ENCODE measurements around the gene MAP2K1. TPM values are rescaled to one million over a fixed set of nuclear protein-coding genes. Genes with fewer than 3 reads are reported as not detected.
"Not testable (repeated sequence)": the region's sequence is repeated elsewhere in the genome, so short reads cannot be mapped to it uniquely, and the experiment has no call there.

MAP2K1 gene
- total RNA-seq, 2 experiments from 2014 or later, result 33.8 to 34.7 TPM

DNA sequence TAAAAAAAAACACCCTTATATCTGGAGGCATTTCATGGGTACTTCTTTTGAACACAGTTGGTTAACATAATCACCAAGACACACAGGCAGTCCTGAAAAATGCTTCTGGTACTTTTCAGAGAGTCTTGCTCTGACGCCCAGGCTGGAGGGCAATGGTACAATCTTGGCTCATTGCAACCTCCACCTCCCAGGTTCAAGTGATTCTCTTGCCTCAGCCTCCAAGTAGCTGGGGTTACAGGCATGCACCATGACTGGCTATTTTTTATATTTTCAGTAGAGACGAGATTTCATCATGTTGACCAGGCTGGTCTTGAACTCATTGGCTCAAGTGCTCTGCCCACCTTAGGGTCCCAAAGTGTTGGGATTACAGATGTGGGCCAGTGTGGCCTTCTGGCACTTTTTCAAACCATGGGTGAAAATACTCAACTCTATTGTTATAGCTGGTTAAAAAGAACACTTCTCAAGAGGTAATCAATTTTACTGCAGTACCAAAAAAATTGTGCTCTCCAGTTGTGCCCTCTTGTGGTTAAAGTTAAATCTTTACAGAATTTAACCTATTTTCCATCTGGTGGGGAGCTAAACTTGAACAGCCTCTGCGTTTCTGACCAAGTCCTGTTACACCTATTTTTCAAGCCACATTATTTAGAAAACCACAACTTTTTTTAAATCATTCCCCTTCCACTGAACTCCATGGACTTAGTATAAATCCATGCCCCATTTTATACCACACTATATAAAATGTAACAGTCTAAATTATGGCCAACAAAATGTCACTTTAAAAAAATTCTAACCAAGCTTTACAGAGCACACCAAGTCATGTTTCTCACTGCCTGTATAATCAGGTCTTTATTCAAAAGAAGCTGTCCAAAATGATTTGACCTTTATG lies 112.0 kb downstream of the MAP2K1 start:
- H3K27ac Mint-ChIP-seq, result peak overlapping the region; percentile 99
- Histone ChIP-seq H3K4me1 (ENCODE audit: insufficient read depth, low read length) (peaks cover 43% of the 10 kb centered on the region), H3K27ac (ENCODE audit: low read depth in 1 of 2, low read length in 2 of 2) (peak overlapping the region; percentile 8 to 93), H3K36me3 (ENCODE audit: insufficient read depth, low read length) (peaks cover 82% of the 10 kb centered on the region), H3K9me3 (ENCODE audit: control insufficient read depth in 1 of 2, insufficient read depth in 1 of 2, low read length in 2 of 2) (no peaks in the 10 kb centered on the region), H3K4me3 (ENCODE audit: low read length) (no peak overlapping the region), H3K27me3 (ENCODE audit: control insufficient read depth in 1 of 2, insufficient read depth in 2 of 2, low read length in 2 of 2) (no peaks in the 10 kb centered on the region)
- H3K36me3 Mint-ChIP-seq (ENCODE audit: low read depth), result peaks cover 83% of the 10 kb centered on the region
- POLR2A ChIA-PET, result interaction anchor here (0.7 to 4.6 kb wide), 16 partner anchors 11 to 1194 kb away, joined by 3 to 94 read pairs (median 4); partner anchors contain the start of genes INTS14, MAP2K1, RAB11A and RNU5B-1
- no peaks in the 10 kb centered on the region for H3K27me3 Mint-ChIP-seq
- ATAC-seq (ENCODE audit: poor library complexity), result no peak
- peaks cover 75% of the 10 kb centered on the region for H3K4me1 Mint-ChIP-seq (ENCODE audit: low read depth)
- CTCF ChIA-PET, result interaction anchor here (0.6 to 4.4 kb wide), 22 partner anchors 9 to 968 kb away, joined by 3 to 107 read pairs (median 6); partner anchors contain the start of genes DIS3L, HACD3, INTS14 and MAP2K1
- TF ChIP-seq, protein P1, sequence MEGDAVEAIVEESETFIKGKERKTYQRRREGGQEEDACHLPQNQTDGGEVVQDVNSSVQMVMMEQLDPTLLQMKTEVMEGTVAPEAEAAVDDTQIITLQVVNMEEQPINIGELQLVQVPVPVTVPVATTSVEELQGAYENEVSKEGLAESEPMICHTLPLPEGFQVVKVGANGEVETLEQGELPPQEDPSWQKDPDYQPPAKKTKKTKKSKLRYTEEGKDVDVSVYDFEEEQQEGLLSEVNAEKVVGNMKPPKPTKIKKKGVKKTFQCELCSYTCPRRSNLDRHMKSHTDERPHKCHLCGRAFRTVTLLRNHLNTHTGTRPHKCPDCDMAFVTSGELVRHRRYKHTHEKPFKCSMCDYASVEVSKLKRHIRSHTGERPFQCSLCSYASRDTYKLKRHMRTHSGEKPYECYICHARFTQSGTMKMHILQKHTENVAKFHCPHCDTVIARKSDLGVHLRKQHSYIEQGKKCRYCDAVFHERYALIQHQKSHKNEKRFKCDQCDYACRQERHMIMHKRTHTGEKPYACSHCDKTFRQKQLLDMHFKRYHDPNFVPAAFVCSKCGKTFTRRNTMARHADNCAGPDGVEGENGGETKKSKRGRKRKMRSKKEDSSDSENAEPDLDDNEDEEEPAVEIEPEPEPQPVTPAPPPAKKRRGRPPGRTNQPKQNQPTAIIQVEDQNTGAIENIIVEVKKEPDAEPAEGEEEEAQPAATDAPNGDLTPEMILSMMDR (IDR thresholded peaks at IDR 0.05), result peak; percentile 41
- intact Hi-C loops (cut with DNase I, micrococcal nuclease), result loop anchor here (1.0 to 5.0 kb wide), 3 partner anchors 142 to 251 kb away; partner anchors contain the start of genes MEGF11 (in 1 of the 2) and TIPIN (in 1 of the 2)
- peak in 3 of 14 experiments; percentile 65 to 69 (median 68) for DNase-seq
- no peaks in the 10 kb centered on the region for H3K9me3 Mint-ChIP-seq
- peak overlapping the region; percentile 99 for H3K4me3 Mint-ChIP-seq

DNA sequence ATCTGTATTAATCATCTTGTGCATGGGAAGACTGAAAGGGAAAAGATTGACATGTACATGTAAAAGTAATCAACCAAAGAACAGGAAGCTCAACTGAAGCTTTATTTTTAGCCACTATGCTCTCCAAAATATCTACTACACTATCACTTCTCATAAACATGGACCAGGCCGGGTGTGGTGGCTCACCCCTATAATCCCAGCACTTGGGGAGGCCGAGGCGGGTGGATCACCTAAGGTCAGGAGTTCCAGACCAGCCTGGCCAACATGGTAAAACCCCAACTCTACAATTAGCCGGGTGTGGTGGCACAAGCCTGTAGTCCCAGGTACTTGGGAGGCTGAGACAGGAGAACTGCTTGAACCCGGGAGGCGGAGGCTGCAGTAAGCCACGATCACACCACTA lies 113.6 kb downstream of the MAP2K1 start:
- H3K27ac Mint-ChIP-seq, result peak overlapping the region; percentile 99
- ATAC-seq (ENCODE audit: poor library complexity); H3K27me3 Mint-ChIP-seq; H3K27me3 ChIP-seq (ENCODE audit: control insufficient read depth in 1 of 2, insufficient read depth in 2 of 2, low read length in 2 of 2); H3K9me3 Mint-ChIP-seq; H3K4me3 ChIP-seq (ENCODE audit: low read length); H3K27ac ChIP-seq (ENCODE audit: low read depth in 1 of 2, low read length in 2 of 2); DNase-seq; H3K9me3 ChIP-seq (ENCODE audit: control insufficient read depth in 1 of 2, insufficient read depth in 1 of 2, low read length in 2 of 2): not testable (repeated sequence)
- CTCF ChIA-PET, result interaction anchor here (0.5 to 4.4 kb wide), 2 partner anchors 9 to 113 kb away, joined by 3 to 107 read pairs; partner anchors contain the start of gene MAP2K1
- H3K4me3 Mint-ChIP-seq, result peak overlapping the region; percentile 66
- peaks cover 79% of the 10 kb centered on the region for H3K4me1 Mint-ChIP-seq (ENCODE audit: low read depth)
- intact Hi-C loops (cut with DNase I, micrococcal nuclease), result loop anchor here in 1 of 2 experiments (5.0 to 10.0 kb wide), 5 partner anchors 204 to 1727 kb away; partner anchors contain the start of genes CLN6 and SMAD6
- H3K36me3 ChIP-seq (ENCODE audit: insufficient read depth, low read length), result peaks cover 65% of the 10 kb centered on the region
- POLR2A ChIA-PET, result interaction anchor here (4.6 kb wide), 1 partner anchor 113 kb away, joined by 94 read pairs; the partner anchor contains the start of gene MAP2K1
- peaks cover 47% of the 10 kb centered on the region for H3K4me1 ChIP-seq (ENCODE audit: insufficient read depth, low read length)
- peaks cover 87% of the 10 kb centered on the region for H3K36me3 Mint-ChIP-seq (ENCODE audit: low read depth)

DNA sequence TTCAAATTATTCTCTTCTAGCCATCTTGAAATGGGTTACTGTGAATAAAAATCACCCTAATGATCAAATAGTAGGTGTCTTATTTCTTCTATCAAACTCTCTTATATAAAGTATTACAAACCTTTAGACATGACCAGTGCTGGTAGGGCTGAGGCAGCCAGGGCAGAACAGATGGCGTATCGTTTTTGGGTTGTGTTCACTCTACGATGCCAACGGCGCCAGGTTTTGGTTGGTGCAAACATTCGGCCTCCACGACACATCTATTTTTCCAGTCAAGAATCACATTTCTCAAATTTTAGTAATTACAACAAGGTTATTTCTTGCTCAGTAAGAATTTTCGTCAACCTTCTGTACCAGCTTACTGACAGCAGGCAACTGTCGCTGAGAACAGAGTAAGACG lies 115.8 kb downstream of the MAP2K1 start:
- H3K36me3 ChIP-seq (ENCODE audit: insufficient read depth, low read length), result peaks cover 58% of the 10 kb centered on the region
- Mint-ChIP-seq H3K27me3 (no peaks in the 10 kb centered on the region), H3K36me3 (ENCODE audit: low read depth) (peaks cover 79% of the 10 kb centered on the region), H3K9me3 (no peaks in the 10 kb centered on the region), H3K4me3 (peak overlapping the region; percentile 100), H3K27ac (peak overlapping the region; percentile 93), H3K4me1 (ENCODE audit: low read depth) (peaks cover 69% of the 10 kb centered on the region)
- no peaks in the 10 kb centered on the region for H3K27me3 ChIP-seq (ENCODE audit: control insufficient read depth in 1 of 2, insufficient read depth in 2 of 2, low read length in 2 of 2)
- H3K9me3 ChIP-seq (ENCODE audit: control insufficient read depth in 1 of 2, insufficient read depth in 1 of 2, low read length in 2 of 2), result no peaks in the 10 kb centered on the region
- CTCF ChIA-PET, result interaction anchor here (2.0 kb wide), 1 partner anchor 116 kb away, joined by 7 read pairs; no protein-coding TSS in a partner anchor
- TF ChIP-seq, protein P1 (IDR thresholded peaks at IDR 0.05), result no peak
- POLR2A ChIA-PET, result no interaction called here
- no peak for ATAC-seq (ENCODE audit: poor library complexity)
- peak overlapping the region in 1 of 2 donors; percentile 23 for H3K27ac ChIP-seq (ENCODE audit: low read depth in 1 of 2, low read length in 2 of 2)
- peaks cover 35% of the 10 kb centered on the region for H3K4me1 ChIP-seq (ENCODE audit: insufficient read depth, low read length)
- H3K4me3 ChIP-seq (ENCODE audit: low read length), result peak overlapping the region; percentile 95
- DNase-seq, result no peak
- intact Hi-C loops (cut with DNase I, micrococcal nuclease), result loop anchor here in 1 of 2 experiments (5.0 to 10.0 kb wide), 5 partner anchors 202 to 1725 kb away; partner anchors contain the start of genes CLN6 and SMAD6

DNA sequence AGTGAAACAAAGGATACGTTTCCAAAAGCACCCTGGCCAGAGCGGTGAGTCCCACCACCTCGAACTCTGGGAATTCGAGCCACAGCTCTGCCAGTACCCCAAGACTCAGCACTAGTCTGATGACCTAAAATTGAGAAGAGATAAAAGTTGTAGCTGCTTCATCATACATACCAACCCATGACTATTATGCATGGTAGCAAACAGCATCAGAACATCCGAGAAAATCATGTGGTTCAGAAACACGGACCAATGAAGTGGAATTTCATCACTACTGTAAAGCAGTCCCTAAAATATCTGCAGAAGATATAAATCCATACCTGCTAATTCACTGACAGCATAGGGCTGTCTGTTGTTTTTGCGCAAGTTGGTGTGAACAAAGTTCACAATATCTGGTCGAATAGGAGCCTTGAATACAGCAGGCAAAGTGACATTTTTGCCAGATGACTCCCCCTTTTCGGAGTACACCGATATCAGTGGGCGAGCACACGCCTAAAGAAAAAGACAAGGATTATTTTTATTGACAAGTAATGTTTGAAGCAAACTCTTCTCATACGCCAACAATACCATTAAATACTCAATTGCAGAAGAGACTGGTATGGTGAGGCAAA lies 116.4 kb downstream of the MAP2K1 start:
- peaks cover 73% of the 10 kb centered on the region for H3K36me3 Mint-ChIP-seq (ENCODE audit: low read depth)
- intact Hi-C loops (cut with DNase I, micrococcal nuclease), result loop anchor here in 1 of 2 experiments (5.0 to 10.0 kb wide), 5 partner anchors 202 to 1724 kb away; partner anchors contain the start of genes CLN6 and SMAD6
- H3K4me1 Mint-ChIP-seq (ENCODE audit: low read depth), result peaks cover 62% of the 10 kb centered on the region

More for the DNA sequence above, 116.4 kb downstream of the MAP2K1 start:
- Histone ChIP-seq H3K36me3 (ENCODE audit: insufficient read depth, low read length) (peaks cover 54% of the 10 kb centered on the region), H3K27ac (ENCODE audit: low read depth in 1 of 2, low read length in 2 of 2) (peak overlapping the region in 1 of 2 donors; percentile 95), H3K4me1 (ENCODE audit: insufficient read depth, low read length) (peaks cover 30% of the 10 kb centered on the region), H3K4me3 (ENCODE audit: low read length) (peak overlapping the region; percentile 95)
- POLR2A ChIA-PET, result interaction anchor here (0.9 to 1.3 kb wide), 3 partner anchors 30 to 211 kb away, joined by 4 to 5 read pairs (median 4); partner anchors contain the start of gene MAP2K1
- not testable (repeated sequence) for DNase-seq; H3K9me3 ChIP-seq (ENCODE audit: control insufficient read depth in 1 of 2, insufficient read depth in 1 of 2, low read length in 2 of 2); ATAC-seq (ENCODE audit: poor library complexity); H3K9me3 Mint-ChIP-seq; H3K27me3 Mint-ChIP-seq; H3K27me3 ChIP-seq (ENCODE audit: control insufficient read depth in 1 of 2, insufficient read depth in 2 of 2, low read length in 2 of 2)
- Mint-ChIP-seq H3K4me3 (peak overlapping the region; percentile 100), H3K27ac (peak overlapping the region; percentile 93)
- CTCF ChIA-PET, result interaction anchor here (2.0 kb wide), 1 partner anchor 117 kb away, joined by 7 read pairs; no protein-coding TSS in a partner anchor

All from CD4-positive, alpha-beta T cell (primary cell).